ENCODE measurements around the gene RCCD1.

DNA sequence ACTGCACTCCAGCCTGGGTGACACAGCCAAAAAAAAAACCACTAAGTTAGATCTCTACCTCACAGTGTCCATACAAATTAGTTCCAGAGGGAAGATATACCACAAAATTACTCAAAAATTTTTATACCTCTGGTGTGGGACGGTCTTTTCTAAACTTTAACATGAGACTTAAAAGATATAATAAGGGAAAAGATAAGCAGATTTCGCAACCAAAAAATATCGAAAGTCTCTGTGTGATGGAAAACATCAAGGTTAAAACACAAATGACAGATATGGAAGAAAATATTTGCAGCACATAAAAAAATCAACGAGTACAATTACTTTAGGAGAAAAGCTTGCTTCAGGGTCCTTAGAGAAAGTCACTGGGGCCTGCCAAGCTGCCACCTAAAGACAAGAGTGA lies 32.8 kb upstream of the RCCD1 start:
- TF ChIP-seq, protein P1, sequence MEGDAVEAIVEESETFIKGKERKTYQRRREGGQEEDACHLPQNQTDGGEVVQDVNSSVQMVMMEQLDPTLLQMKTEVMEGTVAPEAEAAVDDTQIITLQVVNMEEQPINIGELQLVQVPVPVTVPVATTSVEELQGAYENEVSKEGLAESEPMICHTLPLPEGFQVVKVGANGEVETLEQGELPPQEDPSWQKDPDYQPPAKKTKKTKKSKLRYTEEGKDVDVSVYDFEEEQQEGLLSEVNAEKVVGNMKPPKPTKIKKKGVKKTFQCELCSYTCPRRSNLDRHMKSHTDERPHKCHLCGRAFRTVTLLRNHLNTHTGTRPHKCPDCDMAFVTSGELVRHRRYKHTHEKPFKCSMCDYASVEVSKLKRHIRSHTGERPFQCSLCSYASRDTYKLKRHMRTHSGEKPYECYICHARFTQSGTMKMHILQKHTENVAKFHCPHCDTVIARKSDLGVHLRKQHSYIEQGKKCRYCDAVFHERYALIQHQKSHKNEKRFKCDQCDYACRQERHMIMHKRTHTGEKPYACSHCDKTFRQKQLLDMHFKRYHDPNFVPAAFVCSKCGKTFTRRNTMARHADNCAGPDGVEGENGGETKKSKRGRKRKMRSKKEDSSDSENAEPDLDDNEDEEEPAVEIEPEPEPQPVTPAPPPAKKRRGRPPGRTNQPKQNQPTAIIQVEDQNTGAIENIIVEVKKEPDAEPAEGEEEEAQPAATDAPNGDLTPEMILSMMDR (tag by site-specific recombination; IDR thresholded peaks at IDR 0.05) = no peak
- TF ChIP-seq ZNF19 (tag by site-specific recombination; IDR thresholded peaks at IDR 0.05; ENCODE audit: low read depth) = no peak
- TF ChIP-seq ZNF335 (tag by site-specific recombination; conservative IDR thresholded peaks at IDR 0.05) = no peak
- no peak for TF ChIP-seq ZNF184 (tag by site-specific recombination; IDR thresholded peaks at IDR 0.05)
- TF ChIP-seq ZNF623 (tag by site-specific recombination; IDR thresholded peaks at IDR 0.05) = no peak
- TF ChIP-seq, protein P2, sequence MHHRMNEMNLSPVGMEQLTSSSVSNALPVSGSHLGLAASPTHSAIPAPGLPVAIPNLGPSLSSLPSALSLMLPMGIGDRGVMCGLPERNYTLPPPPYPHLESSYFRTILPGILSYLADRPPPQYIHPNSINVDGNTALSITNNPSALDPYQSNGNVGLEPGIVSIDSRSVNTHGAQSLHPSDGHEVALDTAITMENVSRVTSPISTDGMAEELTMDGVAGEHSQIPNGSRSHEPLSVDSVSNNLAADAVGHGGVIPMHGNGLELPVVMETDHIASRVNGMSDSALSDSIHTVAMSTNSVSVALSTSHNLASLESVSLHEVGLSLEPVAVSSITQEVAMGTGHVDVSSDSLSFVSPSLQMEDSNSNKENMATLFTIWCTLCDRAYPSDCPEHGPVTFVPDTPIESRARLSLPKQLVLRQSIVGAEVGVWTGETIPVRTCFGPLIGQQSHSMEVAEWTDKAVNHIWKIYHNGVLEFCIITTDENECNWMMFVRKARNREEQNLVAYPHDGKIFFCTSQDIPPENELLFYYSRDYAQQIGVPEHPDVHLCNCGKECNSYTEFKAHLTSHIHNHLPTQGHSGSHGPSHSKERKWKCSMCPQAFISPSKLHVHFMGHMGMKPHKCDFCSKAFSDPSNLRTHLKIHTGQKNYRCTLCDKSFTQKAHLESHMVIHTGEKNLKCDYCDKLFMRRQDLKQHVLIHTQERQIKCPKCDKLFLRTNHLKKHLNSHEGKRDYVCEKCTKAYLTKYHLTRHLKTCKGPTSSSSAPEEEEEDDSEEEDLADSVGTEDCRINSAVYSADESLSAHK (tag by site-specific recombination; IDR thresholded peaks at IDR 0.05) = no peak
- TF ChIP-seq ZNF140 (tag by site-specific recombination; IDR thresholded peaks at IDR 0.05) = no peak
- TF ChIP-seq ZNF311 (tag by site-specific recombination; IDR thresholded peaks at IDR 0.05; ENCODE audit: borderline replicate concordance) = no peak
- TF ChIP-seq YY1 (tag by site-specific recombination; IDR thresholded peaks at IDR 0.05) = no peak
- no peak for TF ChIP-seq ZNF274 (IDR thresholded peaks at IDR 0.05; ENCODE audit: low read length)
- no peak for TF ChIP-seq ZNF274 (tag by site-specific recombination; IDR thresholded peaks at IDR 0.05; ENCODE audit: borderline replicate concordance)
- no peak for TF ChIP-seq ZNF626 (tag by site-specific recombination; IDR thresholded peaks at IDR 0.05)
- no peak for TF ChIP-seq MYNN (tag by site-specific recombination; IDR thresholded peaks at IDR 0.05; ENCODE audit: borderline replicate concordance)

Data from HEK293 (cell line).